GM21723 (cell line): ENCODE data around the gene COA8.

Experiments used
- ATAC-seq: cut with Tn5 transposase; IDR thresholded peaks from one replicate; pipeline ENCODE4 v1.9.1; 2021; ENCODE audit warnings: mild to moderate bottlenecking, moderate library complexity; ENCODE audit not compliant: unreplicated experiment

COA8 gene

GRCh38 chr14:103535891-103536565, 26.7 kb upstream of the COA8 start:
- no peak for ATAC-seq

GRCh38 chr14:103536693-103537092, 26.1 kb upstream of the COA8 start:
- no peak for ATAC-seq

- no peak for ATAC-seq
Measured at GRCh38 chr14:103537175-103537990, 25.4 kb upstream of the COA8 start.

GRCh38 chr14:103538291-103539055, 24.3 kb upstream of the COA8 start:
- ATAC-seq: no peak

GRCh38 chr14:103539056-103539825, 23.5 kb upstream of the COA8 start:
- ATAC-seq: no peak

GRCh38 chr14:103540821-103541708, 21.7 kb upstream of the COA8 start:
- no peak for ATAC-seq

- no peak for ATAC-seq
Measured at GRCh38 chr14:103541709-103542604, 20.8 kb upstream of the COA8 start.

- ATAC-seq: no peak
Measured at GRCh38 chr14:103542605-103543088, 20.1 kb upstream of the COA8 start.

DNA sequence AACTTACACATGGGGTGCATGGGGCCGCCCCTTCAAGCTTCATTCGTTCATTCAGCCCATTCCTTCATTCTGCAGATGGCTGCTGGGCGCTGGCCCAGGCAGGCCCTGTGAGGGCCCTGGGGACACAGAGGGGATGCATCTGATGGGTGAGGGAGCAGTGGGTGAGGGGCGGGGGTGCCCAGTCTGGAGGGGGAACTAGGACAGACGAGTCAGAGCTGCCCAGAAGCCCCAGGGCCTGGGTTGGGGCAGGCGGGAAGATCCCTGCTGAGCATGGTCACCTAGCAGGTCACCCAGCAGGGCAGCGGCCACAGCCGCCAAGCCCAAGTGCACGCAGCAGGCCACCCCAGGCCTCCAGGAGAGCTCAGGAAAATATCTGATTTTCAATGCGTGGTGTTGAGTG, 19.6 kb upstream of the COA8 start:
- ATAC-seq: no peak

GRCh38 chr14:103543721-103544387, 18.9 kb upstream of the COA8 start:
- ATAC-seq: no peak

DNA sequence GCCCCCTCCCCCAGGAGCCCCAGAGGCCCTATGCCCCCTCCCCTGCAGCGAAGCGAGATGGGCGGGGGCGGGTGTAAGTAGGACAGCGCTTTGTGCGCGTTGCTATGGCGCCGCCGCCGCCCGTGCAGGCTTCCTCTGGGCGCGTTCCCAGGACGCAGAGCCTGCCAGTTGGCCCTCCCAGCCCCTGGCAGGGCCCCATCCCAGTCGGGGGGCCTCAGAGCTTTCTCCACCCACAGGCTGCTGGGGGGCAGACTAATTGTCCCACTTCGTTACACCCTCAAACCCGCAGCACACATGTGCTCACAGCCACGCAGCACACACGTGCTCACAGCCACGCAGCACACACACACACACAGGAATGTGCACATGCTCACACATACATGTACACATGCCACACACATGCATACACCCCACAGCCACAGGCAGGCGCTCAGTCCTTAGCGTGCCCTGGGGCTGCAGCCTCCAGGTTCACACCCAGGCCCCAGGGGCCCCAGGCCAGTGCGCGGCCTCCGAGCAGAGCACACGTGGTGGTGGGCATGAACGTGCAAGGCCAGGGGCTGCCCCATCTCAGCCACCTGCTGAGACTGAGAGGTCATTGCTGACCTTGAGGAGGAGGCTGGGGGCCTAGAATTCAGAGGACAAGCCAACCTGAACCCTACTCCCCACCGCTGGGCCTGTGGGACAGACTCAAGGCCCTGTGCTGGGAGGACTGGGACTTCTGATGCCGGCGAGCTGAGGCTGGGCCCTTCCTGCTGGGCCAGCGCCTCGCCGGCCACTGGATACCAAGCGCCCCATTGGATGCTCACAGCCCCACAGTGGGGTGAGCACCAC, 18.2 kb upstream of the COA8 start:
- ATAC-seq: no peak

DNA sequence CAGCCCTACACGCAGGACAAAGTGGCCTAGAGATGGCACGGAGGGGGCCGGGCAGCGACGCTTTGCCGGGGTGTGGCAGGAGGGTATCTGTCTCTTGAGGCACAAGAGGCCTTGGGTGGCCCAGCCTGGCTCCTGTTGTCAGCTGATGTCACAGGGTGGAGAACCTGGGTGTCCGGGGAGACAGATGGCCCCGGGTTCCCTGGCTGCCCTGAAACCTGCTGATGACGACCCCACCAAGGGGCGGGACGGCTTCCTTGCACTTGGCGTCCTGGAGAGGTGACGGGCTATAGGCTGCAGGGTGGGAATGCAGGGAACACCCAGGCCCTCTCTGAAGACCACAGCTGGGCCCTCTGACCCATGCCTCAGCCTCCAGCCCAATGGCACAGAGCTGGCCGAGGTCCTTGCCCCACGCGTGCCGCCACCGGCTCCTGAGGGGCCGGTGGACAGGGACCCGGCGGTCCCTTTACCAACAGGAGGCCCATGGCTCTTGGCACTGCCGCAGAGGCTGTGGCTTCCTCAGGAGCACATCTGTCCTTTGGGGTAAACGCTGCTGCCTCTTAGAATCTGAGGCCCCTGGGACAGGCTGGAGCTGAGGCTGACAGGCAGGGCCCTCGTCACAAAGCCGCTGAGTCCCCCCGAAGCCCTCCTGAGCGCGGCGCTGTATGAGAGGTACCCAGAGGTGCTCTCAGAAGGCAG, 17.4 kb upstream of the COA8 start:
- ATAC-seq: no peak

DNA sequence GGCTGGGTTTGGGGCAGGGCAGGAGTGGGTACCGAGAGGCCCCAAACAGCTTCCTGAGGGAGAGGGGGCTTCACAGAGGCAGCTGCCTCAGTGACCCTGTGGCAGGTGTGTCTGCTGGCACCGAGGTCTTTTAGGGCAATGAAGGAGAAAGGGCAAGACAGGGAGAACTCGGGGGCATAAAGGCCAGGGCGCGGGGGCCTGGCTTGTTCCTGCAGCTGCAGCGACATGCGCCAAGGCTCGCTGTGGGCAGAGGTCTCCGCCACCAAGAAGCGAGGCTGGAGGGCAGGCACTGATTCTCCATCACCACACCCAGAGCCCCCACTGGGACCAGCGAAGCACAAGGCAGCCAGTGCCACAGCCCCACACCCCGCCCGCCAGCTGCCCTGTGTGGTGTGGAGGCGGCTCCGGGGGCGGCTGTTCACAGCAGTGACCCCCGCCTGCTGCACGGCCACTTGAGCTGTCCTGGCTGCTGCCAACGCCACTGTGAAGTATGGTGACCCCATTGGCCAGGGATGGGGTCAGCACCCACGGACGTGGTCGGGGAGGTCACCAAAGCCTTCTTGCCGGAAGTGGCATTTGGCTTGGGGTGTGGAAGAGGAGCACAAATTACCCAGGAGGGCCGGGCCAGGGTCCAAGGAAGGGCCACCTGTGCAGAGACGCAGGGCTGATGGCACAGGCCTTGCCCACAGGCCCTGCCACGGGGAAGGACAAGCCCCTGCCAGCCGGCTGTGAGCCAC, 16.7 kb upstream of the COA8 start:
- ATAC-seq: no peak

DNA sequence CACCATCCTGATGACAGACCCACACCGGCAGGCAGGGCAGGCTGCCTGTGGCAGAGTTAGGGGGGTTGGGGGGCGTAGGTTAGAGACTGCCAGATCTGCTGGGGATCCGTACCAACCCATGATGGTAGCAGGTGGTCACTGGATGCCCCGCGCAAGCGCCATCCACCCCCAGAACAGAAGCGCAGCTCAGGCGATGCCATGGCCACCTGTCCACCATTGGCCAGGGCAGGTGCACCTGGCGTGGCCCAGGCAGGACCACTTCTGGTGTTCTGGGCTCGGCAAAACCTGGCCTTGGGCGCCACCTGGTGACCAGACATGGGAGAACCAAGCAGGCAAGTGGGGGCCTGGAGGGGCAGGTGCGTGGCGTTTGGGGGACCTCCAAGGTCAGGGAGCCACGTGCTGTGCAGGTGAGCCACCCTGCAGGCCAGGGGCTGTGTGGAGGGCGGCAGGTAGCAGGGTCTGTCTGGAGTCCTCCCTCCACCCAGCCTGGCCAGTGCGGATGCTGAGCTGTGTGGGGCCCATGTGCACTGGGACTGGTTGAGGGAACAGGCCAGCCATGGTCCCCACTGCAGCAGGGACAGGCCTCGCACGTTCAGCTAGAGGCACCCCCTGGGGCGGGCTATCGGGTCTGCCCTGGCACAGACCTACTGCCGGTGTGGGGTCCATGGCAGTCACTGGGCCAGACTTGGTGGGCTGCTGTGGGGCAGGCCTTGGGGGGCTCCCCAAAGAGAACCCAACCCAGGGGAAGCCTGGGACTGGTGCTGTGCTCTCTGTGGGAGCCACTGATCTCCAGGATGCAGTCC, 15.9 kb upstream of the COA8 start:
- ATAC-seq: no peak

GRCh38 chr14:103547455-103547940, 15.3 kb upstream of the COA8 start:
- ATAC-seq: no peak
